BE2C (cell line): ENCODE measurements around the gene DPPA5.

ENCODE experiments used
- DNase-seq: peaks from one replicate; pipeline ENCODE4 v3.0.0-alpha.2; 2020
- H3K27me3 ChIP-seq: fragments of 250-450 bp; sonication (Bioruptor Pico); 2 replicates; pipeline ENCODE4 v1.5.1; 2020; ENCODE audit warnings: mild to moderate bottlenecking
- H3K36me3 ChIP-seq: fragments of 250-450 bp; sonication (Bioruptor Pico); 2 replicates; pipeline ENCODE4 v1.5.1; 2020; ENCODE audit warnings: mild to moderate bottlenecking
- H3K4me1 ChIP-seq: fragments of 250-450 bp; sonication (Bioruptor Pico); 2 replicates; pipeline ENCODE4 v1.5.1; 2020
- H3K4me3 ChIP-seq: 2 replicates; pipeline ENCODE4 v1.5.1; 2011; ENCODE audit warnings: low read depth, low read length
- H3K9me3 ChIP-seq: fragments of 250-450 bp; sonication (Bioruptor Pico); 2 replicates; pipeline ENCODE4 v1.5.1; 2020
- TF ChIP-seq, protein P1 (sequence below): IDR thresholded peaks from 2 replicates; pipeline ENCODE4 v1.5.1; 2012; ENCODE audit warnings: mild to moderate bottlenecking, low read depth, low read length

Gene DPPA5

DNA sequence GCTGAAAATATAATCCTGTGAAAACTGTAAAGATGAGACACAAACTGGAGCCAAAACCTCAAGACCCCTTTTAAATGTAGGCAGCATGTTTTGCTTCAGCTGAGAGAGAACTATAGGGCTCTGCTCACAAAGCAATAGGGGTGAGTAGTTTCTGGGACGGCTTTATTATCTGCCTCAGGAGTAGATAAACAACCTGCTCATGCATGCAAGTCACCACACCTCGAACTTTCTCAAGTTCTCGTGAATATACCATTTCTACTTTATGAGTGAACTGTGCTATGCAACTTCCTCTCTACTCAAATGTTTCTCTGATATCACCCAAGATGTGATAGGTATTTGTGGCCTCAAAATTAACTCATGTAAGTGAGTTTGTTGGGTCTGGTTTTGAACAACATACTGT, 23.1 kb upstream of the DPPA5 start:
- DNase-seq, result no peak
- no peaks in the 10 kb centered on the region for H3K9me3 ChIP-seq

DNA sequence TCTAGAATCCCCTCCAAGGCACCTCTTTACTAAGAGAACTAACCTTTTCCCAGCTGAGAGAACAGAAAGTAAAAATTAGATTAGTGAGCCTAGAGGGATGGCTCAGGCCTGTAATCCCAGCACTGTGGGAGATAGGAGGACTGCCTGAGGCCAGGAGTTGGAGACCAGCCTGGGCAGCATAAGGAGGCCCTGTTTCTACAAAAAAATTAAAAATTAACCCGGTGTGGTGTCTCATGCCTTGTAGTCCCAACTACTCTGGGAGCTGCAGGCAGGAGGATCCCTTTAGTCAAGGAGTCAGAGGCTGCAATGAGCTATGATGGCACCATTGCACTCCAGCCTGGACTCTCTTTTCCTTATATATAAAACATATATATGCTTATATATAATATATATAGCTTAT, 21.1 kb upstream of the DPPA5 start:
- Histone ChIP-seq H3K4me3 (no peak overlapping the region), H3K27me3 (no peaks in the 10 kb centered on the region), H3K36me3 (no peaks in the 10 kb centered on the region), H3K4me1 (no peaks in the 10 kb centered on the region), H3K9me3 (no peaks in the 10 kb centered on the region)
- no peak for DNase-seq
- TF ChIP-seq, protein P1, sequence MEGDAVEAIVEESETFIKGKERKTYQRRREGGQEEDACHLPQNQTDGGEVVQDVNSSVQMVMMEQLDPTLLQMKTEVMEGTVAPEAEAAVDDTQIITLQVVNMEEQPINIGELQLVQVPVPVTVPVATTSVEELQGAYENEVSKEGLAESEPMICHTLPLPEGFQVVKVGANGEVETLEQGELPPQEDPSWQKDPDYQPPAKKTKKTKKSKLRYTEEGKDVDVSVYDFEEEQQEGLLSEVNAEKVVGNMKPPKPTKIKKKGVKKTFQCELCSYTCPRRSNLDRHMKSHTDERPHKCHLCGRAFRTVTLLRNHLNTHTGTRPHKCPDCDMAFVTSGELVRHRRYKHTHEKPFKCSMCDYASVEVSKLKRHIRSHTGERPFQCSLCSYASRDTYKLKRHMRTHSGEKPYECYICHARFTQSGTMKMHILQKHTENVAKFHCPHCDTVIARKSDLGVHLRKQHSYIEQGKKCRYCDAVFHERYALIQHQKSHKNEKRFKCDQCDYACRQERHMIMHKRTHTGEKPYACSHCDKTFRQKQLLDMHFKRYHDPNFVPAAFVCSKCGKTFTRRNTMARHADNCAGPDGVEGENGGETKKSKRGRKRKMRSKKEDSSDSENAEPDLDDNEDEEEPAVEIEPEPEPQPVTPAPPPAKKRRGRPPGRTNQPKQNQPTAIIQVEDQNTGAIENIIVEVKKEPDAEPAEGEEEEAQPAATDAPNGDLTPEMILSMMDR, result no peak

More for the DNA sequence above, 23.1 kb upstream of the DPPA5 start:
- Histone ChIP-seq H3K4me3 (no peak overlapping the region), H3K27me3 (no peaks in the 10 kb centered on the region), H3K4me1 (no peaks in the 10 kb centered on the region), H3K36me3 (no peaks in the 10 kb centered on the region)
- TF ChIP-seq, protein P1, result no peak

DNA sequence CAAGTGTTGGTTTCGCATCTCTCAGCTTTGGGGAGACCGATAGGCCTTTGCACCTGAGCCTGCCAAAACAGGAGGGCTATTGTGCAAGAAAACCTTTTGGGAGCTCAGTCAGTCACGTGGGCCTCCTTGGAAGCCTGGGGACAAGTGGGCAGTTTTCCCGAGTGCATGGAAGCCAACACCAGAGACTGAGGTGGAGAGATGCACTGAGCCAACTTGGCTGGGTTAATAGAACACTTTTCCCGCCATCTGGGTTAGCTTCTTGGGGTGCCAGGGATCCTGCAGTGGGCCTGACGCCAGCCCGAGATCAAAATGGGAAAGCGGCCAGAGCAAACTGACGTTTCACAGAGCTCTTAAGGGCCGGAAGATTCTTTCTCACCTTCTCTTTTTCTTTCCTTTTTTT, 18.4 kb upstream of the DPPA5 start:
- Histone ChIP-seq H3K4me1 (no peaks in the 10 kb centered on the region), H3K27me3 (no peaks in the 10 kb centered on the region), H3K36me3 (no peaks in the 10 kb centered on the region), H3K9me3 (no peaks in the 10 kb centered on the region), H3K4me3 (no peak overlapping the region)
- no peak for DNase-seq
- TF ChIP-seq, protein P1, result no peak

DNA sequence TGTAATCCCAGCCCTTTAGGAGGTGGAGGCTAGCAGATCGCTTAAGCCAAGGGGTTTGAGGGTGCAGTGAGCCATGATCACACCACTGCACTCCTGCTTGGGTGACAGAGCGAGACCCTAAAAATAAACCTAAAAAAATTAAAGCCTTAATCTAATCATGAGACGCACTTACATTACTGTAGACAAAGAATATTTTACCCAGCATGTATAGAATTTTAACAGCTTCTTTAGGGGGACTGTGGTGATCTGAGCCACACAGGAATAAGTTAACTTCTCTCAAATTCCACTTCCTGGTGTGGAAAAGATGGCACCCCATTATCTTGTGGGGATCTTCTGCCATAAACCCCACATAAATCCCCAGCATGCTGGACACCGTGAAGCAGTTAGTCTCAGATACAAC, 17.9 kb upstream of the DPPA5 start:
- TF ChIP-seq, protein P1, result no peak
- no peak for DNase-seq
- no peaks in the 10 kb centered on the region for H3K27me3 ChIP-seq
- H3K36me3 ChIP-seq, result no peaks in the 10 kb centered on the region
- no peaks in the 10 kb centered on the region for H3K4me1 ChIP-seq
- H3K4me3 ChIP-seq, result no peak overlapping the region
- no peaks in the 10 kb centered on the region for H3K9me3 ChIP-seq

DNA sequence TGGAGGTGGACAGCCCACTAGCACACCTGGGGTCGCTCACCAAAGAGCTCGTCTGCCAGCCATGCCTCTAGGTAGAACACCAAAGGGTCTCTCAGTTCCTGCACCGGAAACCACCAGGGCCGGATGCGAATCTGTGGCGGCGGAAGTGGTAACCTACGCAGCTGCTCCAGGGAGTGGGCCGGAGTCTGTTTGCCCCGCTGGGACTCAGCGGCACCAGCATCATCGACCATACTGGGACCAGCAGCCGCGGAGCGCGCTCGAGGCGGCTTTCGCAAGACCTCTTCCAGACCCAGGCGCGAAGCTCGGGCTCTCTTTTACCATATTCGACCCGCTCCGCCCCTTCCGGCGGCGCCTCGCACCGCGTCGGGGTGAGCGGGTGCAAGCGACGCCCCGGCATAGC, 15.5 kb upstream of the DPPA5 start, which contains the start of gene OOEP:
OOEP (minus strand) TSS at position 335 of the 400 bp plus-strand sequence; CDS start at position 230, 105 bp downstream.
- H3K9me3 ChIP-seq, result no peaks in the 10 kb centered on the region
- DNase-seq, result no peak
- no peaks in the 10 kb centered on the region for H3K4me1 ChIP-seq
- no peak within 1 kb of the TSS for H3K4me3 ChIP-seq
- TF ChIP-seq, protein P1, result no peak
- H3K27me3 ChIP-seq, result no peaks in the 10 kb centered on the region
- no peaks in the 10 kb centered on the region for H3K36me3 ChIP-seq

DNA sequence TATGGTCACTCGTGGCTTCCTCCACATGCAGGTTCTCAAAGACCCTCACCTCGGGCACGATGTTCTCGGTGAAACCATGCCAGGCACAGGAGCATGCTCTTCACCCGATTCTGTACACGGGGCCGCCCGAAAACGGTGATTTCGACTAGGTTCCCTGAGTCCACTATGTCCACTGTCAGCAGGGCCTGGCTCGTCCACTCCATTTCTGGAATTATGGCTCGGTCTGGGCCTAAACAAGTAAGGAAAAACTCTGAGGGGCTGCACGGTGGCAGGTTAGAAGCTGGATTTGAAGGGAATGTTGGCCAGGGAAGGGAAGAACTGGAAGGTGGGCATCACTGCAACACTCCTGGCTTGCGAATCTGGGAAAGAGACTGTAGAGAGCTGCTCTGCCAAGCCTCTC, 15.1 kb upstream of the DPPA5 start:
- Histone ChIP-seq H3K27me3 (no peaks in the 10 kb centered on the region), H3K36me3 (no peaks in the 10 kb centered on the region), H3K4me1 (no peaks in the 10 kb centered on the region), H3K9me3 (no peaks in the 10 kb centered on the region), H3K4me3 (no peak overlapping the region)
- TF ChIP-seq, protein P1, result no peak
- no peak for DNase-seq
